Activated T-cell treated with anti-CD3 and anti-CD28 coated beads, Interleukin-2, amount 50 U/mL, for 48 hours (primary cell): Measurements from ENCODE around the gene ACVR1.

Experiments
- DNase-seq, 2 experiments: peaks; one replicate each; pipeline ENCODE4 v3.0.0-alpha.2; 2020

ACVR1 gene

DNA sequence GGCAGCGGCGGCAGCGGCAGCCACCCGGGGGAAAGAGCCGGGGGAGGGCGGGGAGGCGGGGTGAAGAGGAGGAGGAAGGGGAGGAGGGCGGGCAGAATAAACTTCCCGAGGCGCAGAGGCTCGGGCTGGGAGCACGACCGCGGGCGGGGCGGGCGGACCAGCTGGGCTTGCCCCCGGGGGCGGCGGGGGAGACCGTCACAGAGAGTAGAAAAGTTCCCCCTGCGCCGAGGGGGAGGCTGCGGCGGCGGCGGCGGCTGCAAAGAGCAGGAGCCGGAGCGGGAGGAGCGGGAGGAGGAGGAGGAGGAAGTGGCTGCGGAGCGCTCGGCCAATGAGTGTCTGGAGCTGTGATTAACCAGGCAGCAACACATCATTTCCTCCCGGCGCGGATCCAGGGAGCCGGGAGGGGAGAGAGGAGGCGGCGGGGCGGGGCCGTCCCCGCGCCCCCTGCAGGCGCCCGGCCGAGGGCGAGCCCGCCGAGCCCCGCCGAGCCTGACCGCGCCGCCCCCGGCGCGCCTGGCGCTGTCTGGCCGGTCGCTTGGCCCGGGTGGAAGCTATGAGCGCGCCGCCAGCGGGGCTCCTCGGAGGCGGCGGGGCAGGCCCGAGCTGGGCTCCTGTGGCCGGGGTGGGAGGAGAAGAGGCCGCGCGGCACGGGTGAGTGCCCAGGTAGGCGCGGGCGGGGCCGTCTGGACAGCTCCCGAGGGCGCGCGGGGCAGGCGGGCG lies at the start of gene ACVR1:
TSS of gene ACVR1 (minus strand) at position 265 of the 720 bp plus-strand sequence. CDS start 76,837 bp downstream, outside the sequence.
- peak; percentile 88 to 90 for DNase-seq

DNA sequence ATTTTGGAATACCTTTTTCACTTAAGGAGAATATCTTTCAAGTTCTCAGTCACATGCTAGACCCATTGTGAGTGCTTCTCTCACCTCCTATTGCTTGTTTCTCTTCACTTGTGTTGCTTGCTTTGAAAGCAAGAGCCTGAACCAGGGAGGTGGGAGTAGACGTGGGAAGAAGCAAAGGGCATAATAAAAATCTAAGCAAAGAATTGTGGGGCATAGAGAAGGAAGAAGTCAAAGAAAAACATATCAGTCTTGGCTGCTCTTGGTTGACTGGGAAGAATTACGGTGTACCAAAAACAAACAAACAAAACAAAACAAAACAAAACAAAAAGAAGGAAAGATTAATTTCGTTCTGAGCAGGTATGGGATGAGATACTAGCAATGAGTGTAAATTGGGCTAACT lies 48.9 kb upstream of the ACVR1 start:
- DNase-seq = no peak

DNA sequence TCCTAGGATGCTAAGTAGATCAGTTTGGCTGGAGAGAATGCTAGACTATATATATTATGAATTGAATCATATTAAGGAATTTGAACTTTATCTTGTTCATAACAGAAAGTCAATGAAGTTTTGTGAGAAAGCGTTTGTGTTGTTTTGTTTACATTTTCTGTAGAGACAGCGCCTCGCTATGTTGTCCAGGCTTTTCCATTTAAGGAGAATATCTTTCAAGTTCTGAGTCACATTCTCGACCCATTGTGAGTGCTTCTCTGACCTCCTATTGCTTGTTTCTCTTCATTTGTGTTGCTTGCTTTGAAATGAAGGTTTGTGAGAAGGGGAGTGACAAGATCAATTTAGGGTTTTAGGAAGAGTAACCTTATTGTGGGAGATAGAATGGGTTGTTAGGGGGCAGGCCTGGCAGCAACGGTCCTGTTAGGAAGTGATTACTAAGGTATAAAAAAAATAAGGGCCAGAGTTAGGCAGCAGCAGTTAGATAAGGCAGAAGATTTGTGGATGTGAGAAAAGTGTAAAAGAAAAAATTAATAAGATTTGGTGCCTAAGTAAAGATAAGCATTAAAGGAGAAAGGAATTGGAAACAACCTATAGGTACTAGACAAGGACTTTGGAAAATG lies 47.6 kb upstream of the ACVR1 start:
- no peak for DNase-seq

DNA sequence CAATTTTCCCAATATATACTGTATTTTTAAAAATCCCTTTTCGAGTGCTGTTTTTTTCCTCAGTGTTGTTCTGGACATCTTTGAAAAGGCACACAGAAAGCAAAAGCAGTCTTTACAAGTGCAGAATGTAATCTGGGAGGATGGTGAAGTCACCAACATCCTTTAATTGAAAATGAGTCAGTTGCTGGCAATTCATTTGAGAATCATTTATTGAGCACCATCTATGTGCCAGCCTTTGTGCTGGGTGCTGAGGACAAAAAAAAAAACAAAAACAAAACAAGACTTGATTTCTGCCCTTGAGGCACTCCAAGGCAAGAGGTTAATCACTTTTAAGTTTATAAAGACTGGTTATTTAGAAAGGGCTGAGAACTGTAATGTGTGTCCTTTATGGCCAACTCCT lies 46.7 kb upstream of the ACVR1 start:
- DNase-seq = no peak

DNA sequence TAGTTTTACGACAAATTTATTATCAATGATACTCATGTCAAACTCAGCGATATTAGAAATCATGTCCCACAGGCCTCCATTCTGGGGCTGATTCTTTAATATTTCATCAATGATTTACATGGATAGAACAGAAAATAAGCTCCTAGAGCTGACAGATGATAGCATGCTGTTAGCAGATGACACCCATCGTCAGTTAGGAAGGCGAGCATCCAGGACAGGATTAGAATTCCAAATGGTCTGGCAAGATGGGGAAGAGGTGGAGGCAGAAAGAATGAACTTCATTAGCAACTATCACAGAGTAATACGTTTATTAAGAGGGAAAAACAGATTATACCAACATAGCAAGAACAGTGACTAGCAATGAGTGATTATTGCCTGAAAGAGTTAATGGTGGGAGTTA lies 46.2 kb upstream of the ACVR1 start:
- no peak for DNase-seq

DNA sequence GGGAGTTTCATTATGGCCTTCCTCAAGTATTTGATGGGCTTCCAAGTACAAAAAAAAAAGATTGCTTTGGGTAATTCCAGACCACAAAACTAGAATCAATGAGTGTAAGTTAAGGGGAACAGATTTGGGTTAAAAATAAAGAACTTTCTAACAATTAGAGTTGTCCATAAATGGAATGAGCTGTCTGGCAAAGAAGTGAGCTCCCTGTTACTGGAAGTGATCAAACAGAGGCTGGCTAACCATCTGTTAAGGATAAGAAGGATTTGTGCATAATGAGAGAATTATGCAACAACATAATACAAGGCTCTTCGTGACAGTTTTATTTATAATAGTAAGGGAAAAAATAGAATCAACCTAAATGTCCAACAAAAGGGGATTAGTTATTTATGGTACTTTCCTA lies 44.6 kb upstream of the ACVR1 start:
- DNase-seq = no peak

DNA sequence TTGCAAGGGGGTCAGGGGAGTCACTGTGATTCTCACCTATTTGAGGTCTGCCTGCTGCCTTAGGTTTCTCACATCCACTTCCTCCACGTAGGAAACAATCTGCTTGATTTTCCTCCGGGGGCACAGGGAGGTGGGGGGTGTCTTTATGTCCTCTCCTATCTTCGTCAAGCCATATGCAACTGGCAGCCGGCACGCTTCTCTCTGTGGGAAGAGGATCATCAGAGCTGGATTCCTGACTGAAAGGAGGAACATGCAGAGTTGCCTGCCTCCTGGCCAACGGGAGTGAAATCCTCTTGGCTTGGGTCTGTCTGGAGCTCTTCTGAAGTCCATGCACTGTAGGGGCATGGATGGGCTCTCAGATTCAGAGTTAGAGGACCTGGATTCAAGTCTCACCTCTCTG lies 43.1 kb upstream of the ACVR1 start:
- no peak for DNase-seq

DNA sequence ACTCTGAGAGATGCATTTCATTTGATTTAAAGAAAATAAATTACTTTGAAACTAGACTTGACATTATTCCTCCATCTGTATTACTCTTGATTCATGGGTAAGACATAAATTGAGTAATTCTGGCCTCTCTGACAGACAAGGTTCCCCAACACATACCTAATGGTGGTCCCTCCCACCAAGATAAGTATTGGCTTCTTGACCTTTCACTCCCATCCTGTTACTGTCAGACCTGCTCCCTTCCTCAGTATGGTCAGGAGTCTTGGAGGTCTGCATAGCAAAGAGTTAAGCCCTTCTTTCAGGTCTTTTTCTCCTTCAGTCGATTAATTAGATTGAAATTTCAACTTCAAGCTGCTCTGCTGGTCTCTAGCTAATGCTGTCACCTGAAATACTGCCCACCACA lies 42.2 kb upstream of the ACVR1 start:
- DNase-seq = no peak

DNA sequence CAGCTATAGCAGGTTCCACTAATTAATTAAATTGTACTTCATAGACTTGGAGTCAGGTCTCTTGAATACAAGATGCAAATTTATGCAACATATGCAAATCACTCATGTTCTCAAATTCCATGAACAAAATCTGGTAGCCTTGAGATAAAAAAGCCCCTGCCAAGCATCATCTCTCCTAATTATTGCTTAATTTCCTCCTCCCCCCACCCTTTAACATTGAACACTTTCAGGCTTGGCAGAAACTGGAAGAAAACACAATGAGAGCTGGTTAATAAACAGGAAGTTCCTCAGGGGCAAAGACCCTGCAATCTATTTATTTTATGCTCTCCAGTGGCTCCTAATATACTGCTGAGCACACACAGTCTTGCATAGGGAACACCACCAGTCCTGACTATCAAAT lies 35.6 kb upstream of the ACVR1 start:
- DNase-seq = no peak

DNA sequence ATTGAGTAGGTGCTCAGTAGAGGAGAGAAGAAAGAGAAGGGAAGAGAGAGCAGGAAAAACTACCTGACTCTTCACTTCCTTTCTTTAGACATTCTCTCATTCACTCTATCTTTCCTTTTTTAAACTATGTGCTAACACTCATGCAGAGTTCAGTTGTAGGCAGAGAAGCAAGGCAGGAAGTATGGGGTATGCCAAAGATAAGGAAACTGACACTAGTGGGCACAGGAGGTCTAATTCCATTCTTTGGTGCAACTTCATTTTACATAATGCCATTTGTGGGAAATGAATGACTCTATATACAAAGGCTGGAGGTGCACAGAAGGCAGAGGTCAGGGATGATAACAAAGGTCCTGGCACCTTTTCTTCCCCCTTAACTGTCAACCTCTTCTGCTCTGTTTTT lies 35.1 kb upstream of the ACVR1 start:
- DNase-seq = no peak

DNA sequence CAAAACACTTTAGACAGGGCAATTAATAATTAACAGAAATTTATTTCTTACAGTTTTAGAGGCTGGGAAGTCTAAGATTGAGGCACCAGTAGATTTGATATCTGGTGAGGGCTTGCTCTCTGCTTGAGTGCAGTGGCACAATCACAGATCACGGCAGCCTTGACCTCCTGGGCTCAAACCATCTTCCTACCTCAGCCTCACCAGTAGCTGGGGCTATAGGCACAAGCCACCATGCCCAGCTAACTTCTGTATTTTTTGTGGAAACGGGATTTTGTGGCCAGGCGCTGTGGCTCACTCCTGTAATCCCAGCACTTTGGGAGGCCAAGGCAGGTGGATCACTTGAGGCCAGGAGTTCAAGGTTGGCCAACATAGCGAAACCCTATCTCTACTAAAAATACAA lies 29.0 kb upstream of the ACVR1 start:
- no peak for DNase-seq

DNA sequence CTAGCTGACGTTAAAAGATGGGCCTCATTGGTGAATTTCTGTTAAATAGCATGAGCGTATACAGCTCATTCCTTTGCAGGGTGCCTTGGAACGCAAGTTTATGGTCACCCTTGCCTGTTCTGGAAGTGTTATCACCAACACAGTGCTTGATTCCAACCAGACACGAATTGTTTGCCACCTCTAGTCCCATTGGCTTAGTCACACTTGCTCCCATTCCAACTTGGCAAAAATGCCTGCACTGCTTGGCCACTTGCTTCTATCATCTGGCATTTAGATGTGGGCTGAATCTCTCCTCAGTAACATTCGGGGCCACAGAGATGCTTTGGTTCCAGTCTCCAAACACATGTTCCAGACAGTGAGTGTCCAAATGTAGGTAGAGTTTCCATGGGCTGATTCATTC lies 27.5 kb upstream of the ACVR1 start:
- DNase-seq = no peak

DNA sequence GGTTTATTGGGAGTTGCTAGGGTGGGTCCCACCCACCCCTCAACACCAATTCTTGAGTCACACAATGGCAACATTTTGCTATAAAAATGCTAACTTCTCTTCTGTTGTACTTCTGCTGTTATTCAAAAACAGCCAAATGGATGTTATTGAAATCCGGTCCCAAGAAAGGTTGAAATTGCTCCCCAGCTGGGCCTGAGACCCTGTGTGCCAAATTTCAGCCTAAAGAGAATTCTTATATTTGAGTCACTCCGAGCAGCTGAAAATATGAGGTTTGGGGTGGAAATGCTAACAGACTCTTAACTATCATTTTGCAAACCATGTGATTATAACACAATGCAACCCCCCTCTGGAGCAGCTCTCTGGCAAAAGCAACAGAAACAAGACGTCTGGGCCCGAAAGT lies 27.0 kb upstream of the ACVR1 start:
- DNase-seq = no peak

DNA sequence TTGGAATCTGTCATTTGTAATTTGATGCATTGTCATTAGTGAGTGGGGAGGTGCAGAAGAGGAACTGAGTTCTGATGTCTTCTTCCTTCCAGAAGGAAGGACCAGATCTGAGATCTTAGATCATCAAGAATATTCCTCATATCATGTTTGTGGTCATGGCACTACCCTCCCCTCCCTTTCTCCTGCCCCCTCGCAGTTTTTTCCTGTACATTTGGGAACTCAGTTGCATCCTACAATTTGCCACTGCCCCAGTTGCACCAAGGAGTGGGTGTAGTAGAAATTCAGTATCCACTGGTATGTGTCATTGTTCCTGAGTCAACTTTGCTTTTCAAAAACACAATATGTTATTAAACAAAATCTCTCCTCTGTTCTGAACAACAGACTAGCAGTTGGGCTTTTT lies 26.6 kb upstream of the ACVR1 start:
- no peak for DNase-seq

DNA sequence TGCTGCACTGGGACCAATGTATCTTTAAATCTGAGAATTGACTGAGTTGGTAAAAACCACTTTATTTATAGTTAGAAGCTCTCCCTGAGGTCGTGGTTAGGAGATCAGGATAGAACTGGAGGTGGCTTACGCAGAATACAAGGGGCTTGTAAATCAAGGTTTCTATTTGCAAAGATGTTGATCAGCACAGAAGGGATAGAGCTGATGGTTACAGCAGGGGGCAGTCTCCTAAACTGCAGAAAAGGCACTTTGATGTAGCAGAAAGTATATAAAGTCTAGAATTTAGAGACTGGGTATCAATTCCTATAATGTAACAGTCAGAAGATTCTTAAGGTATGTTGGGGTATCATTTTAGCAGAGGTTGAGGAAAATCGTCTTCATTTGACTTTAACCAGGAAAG lies 25.2 kb upstream of the ACVR1 start:
- peak in 1 of 2 experiments; percentile 21 for DNase-seq

DNA sequence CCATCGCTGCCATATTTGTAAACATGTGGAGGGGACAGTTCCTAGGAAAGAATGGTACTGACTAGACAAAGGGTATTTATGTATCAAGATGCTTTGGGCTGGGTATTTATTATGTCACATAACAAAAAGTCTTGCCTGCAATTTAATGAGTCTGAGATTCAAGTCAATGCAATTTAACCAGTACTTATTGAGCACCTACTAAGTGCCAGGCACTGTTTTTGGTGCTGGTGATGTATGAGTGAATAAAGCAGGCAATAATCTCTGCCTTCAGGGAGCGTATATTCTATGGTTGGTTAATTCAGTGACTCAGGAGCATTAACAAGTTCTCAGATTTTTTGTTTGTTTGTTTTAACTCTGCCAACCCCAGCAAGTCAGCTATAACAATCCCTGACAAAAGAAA lies 24.6 kb upstream of the ACVR1 start:
- DNase-seq = no peak

DNA sequence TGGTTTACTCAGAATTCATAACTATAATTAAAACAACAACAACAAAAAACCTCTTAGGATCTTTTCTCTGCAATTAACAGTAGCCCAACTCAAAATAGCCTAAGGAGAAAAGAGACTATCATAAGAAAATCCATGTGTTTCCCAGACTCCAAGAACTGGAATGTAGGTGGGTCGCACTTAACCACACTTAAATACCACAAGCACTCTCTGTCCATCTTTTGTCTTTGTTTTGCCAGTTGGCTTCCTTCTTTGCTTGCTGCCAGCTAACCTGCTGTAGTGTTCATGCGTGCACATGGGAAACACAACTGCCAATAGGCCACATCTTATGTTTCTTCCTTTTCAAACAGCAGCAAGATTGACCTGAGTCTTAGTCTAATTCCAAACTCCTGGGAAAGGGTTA lies 24.1 kb upstream of the ACVR1 start:
- peak in 1 of 2 experiments; percentile 21 for DNase-seq

DNA sequence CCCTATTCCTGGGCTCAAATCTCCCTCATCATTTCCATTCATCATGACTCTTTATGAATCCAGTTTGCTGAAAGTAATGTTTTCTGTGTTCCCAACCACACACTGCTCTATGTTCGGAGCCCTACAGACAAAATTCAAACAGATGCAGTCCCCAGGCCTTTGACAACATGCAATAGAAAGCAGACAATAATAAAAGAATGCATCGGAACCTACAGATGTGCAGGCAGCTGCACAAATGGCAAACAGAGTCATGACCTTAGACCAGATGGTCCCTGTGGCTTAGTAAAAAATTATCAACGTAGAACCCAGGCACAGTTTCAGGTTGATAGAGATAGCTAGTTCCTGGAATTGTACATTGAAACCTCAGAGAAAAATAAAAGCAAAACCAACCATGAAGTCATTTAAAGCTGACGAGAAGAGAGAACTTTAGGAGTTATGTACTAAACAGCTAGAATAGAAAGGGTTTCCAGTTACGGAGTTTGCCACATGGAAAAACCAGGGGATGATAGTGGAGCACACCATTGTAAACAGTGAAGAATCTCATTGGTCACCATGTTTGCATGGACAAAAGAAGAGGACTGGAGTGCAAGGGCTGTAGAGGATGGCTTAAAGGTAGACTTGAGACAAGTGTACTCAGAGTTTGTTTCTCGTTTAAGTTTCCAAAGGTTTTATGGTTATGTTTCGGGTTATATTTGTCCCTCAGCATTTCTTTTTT lies 23.2 kb upstream of the ACVR1 start:
- DNase-seq = peak; percentile 65 to 67

DNA sequence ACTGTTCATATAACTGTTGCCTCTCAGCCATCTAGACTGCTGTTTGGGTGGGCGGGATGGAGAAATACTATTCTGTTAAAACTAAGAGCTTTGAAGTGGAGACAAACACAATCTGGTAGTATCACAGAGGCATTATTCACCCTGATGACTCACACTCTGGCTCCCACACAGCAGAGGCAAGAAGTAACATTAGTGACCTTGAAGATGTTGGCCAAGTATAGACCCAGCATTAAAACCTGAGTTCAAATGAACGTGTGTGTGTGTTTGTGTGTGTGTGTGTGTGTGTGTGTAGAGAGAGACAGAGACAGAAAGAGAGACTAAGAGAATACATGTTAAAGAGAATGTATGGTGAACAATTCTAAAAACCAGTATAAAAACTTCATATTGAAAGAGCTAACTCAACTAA lies 22.5 kb upstream of the ACVR1 start:
- DNase-seq = peak; percentile 73 to 76

DNA sequence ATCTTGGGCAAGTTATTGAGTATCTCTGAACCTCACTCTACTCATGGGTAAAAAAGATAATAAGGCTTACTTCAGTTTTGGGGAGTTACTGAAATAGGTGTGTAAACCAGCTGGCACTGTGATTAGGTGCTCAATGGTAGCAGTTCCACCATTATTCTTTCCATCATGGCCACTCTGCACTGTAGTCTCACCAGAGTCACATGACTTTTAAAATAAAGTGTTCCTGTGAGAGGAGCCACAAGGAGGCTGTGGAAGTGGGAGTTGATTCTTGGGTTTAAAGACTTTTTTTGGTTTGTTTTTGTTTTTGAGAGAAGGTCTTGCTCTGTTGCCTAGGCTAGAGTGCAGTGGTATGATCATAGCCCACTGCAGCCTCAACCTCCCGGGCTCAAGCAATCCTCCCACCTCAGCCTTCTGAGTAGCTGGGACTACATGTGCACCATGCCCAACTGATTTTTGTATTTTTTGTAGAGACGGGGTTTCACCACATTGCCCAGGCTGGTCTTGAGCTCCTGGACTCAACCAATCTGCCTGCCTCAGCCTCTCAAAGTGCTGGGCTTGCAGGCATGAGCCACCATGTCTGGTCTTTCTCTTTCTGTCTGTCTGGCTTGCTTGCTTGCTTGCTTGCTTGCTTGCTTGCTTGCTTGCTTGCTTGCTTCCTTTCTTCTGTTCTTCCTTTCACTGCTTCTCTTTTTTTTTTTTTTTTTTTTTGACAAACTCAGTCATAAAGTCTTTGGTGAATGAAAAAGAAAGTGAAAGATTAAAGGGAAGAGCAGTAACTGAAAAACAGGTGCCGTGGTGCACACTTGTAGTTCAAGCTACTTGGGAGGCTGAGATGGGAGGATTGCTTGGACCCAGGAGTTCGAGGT lies 21.2 kb upstream of the ACVR1 start:
- DNase-seq = peak; percentile 68 to 73

DNA sequence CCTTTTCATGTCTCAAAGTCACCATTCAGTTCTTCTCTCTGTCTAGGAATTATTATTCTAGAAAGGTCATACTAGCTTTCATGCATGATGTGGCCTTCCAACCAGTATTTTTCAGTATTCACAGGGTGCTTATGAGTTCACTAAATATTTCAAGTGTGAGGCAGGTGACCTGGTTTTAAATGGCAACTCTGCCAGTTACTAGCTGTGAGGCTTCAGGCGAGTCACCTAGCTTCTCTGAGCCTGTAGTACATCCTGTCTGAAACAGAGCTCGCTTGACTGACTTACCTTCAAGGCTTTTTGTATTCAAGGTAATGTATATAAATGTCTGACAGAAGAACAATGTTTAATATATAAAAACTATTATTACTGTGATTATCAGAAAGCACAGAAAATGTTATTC lies 19.4 kb upstream of the ACVR1 start:
- no peak for DNase-seq

DNA sequence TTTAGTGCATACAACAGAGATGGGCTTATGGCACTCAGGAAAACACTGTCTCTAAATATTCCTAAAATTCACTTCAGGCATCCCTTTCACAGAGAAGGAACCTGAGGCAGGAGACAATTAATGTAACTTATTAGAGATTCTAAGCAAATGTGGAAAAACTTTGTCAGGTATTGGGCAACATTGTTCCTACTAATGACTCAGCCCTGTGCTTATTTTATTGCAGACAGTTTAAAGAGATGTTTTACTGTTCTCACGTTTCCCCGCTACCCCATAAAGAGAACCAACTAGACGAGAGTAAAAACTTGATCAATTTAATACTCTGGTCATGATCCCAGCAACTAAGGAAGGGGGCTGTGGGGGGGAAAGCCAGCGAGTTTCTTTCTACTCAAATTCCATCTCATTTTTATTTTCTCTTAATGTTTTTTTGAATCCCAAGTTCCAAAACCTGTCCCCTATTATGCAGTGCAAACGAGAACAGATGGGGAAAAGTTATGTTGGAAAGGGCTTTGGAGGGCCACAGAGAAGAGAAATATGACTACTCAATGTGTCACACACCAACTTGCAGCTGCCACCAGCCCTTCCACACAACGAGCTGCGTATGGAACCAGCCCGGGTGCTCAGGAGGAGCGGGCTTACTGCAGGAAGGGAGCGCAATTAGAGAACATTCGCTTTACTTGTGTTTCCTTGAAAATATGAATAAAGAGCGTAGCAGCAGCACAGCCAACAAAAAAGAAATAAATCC lies 18.7 kb upstream of the ACVR1 start:
- no peak for DNase-seq

DNA sequence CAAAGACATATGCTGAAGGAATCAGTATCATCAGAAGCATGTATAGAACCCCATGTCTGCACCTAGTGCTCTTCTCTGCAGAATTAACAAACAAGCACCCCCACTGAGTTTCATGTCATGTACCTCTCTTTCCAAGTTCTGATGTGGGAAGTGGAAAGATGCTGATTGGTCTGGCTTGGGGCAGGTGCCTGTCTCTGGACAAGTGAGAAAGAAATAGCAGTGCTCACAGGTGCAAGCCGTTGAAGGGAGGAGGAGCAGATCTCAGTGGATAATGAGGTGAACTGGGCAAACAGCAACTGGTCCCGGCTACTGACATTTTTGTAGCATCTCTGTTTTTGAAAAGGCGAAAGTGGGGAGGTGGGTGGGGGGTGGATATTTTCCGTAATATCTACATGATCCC lies 17.5 kb upstream of the ACVR1 start:
- DNase-seq = no peak
